B cell (primary cell): ENCODE measurements around the gene ACAD11. TPM values are rescaled to one million over a fixed set of nuclear protein-coding genes. Genes with fewer than 3 reads are reported as not detected.

Experiments
- ATAC-seq: fragments of 200-7000 bp; cut with Tn5 transposase; one replicate; pipeline ENCODE4 v1.10.0; 2021; ENCODE audit warnings: low read depth, mild to moderate bottlenecking, moderate number of reproducible peaks, moderate library complexity
- CTCF ChIA-PET: fragments of 350-600 bp; sonication (Branson Sonifier 250); formaldehyde crosslinking; loops from one replicate; lab custom pipeline; 2021; ENCODE audit warnings: antibody characterized with exemption, inconsistent platforms; lab: Charles Lee
- POLR2A ChIA-PET: fragments of 350-600 bp; sonication (Branson Sonifier 250); formaldehyde crosslinking; loops from one replicate; lab custom pipeline; 2021; ENCODE audit warnings: antibody characterized with exemption; lab: Charles Lee
- DNase-seq: peaks from one replicate; pipeline ENCODE4 v3.0.0; 2013
- H2AFZ ChIP-seq: 2 replicates; pipeline ENCODE4 v1.6.1; 2012; ENCODE audit warnings: mild to moderate bottlenecking, low read depth, low read length; ENCODE audit not compliant: insufficient read depth, poor library complexity, severe bottlenecking
- H3K27ac ChIP-seq, 2 donors: 1 replicate in 1 of 2; 2 replicates in 1 of 2; pipeline ENCODE4 v1.5.1; 2012 to 2013; ENCODE audit warnings: low read length in 2 of 2, mild to moderate bottlenecking in 2 of 2, moderate library complexity in 1 of 2
- H3K27me3 ChIP-seq, 4 experiments: fragments of 200-600 bp in 1 of 4; sonication (generic) in 1 of 4; replicated peaks in 1 of 4; 1 replicate in 2 of 4; 2 replicates in 2 of 4; pipeline versions ENCODE4 v1.6.1 to v1.7.0; 2013 to 2016; ENCODE audit warnings: low read length in 3 of 4, mild to moderate bottlenecking in 2 of 4, mixed read lengths in 1 of 4, moderate library complexity in 1 of 4; ENCODE audit not compliant: insufficient read depth in 4 of 4, control insufficient read depth in 3 of 4; ENCODE audit errors: control extremely low read depth in 1 of 4
- H3K36me3 ChIP-seq, 2 experiments: replicated peaks in 1 of 2; 1 replicate in 1 of 2; 2 replicates in 1 of 2; pipeline versions ENCODE4 v1.6.1 to v1.7.1; 2013; ENCODE audit warnings: low read length in 1 of 2; ENCODE audit not compliant: insufficient read depth in 2 of 2, control insufficient read depth in 1 of 2; ENCODE audit errors: control extremely low read depth in 1 of 2, extremely low read depth in 1 of 2
- H3K4me1 ChIP-seq, 2 donors: fragments of 200-600 bp in 1 of 2; sonication (generic) in 1 of 2; 1 replicate in 1 of 2; 2 replicates in 1 of 2; pipeline versions ENCODE4 v1.5.1 to v1.6.1; 2013 to 2017; ENCODE audit warnings: low read length in 2 of 2; ENCODE audit not compliant: control insufficient read depth in 2 of 2, insufficient read depth in 2 of 2
- H3K4me2 ChIP-seq: replicated peaks from 2 replicates; pipeline ENCODE3; 2012; ENCODE audit warnings: mild to moderate bottlenecking, low read depth, low read length; ENCODE audit not compliant: poor library complexity, severe bottlenecking
- H3K4me3 ChIP-seq, 5 experiments: fragments of 200-600 bp in 1 of 5; sonication (generic) in 1 of 5; 1 replicate in 3 of 5; 2 replicates in 2 of 5; pipeline versions ENCODE4 v1.5.1 to v1.7.0; 2011 to 2016; ENCODE audit warnings: low read length in 4 of 5, mild to moderate bottlenecking in 4 of 5, low read depth in 2 of 5, control low read depth in 1 of 5, moderate library complexity in 1 of 5; ENCODE audit not compliant: insufficient read depth in 1 of 5; ENCODE audit errors: control extremely low read depth in 1 of 5, extremely low read depth in 1 of 5
- H3K79me2 ChIP-seq: fragments of 200-600 bp; sonication (generic); one replicate; pipeline ENCODE4 v1.6.0; 2016; ENCODE audit warnings: low read length; ENCODE audit not compliant: control insufficient read depth, insufficient read depth
- H3K9ac ChIP-seq: fragments of 200-600 bp; sonication (generic); 2 replicates; pipeline ENCODE4 v1.6.1; 2017; ENCODE audit warnings: mild to moderate bottlenecking, low read length, moderate library complexity
- H3K9me3 ChIP-seq, 3 donors: one replicate each; pipeline versions ENCODE4 v1.6.1 to v1.7.1; 2013; ENCODE audit warnings: low read length in 2 of 3; ENCODE audit not compliant: control insufficient read depth in 2 of 3, insufficient read depth in 1 of 3; ENCODE audit errors: control extremely low read depth in 1 of 3
- H4K20me1 ChIP-seq: 2 replicates; pipeline ENCODE4 v1.6.0; 2012; ENCODE audit warnings: mild to moderate bottlenecking, low read length; ENCODE audit not compliant: insufficient read depth, control insufficient read depth, poor library complexity, severe bottlenecking
- H3K27ac Mint-ChIP-seq: one replicate; pipeline ENCODE4 v1.8.0; 2021; ENCODE audit warnings: mixed read lengths
- H3K27me3 Mint-ChIP-seq: one replicate; pipeline ENCODE4 v1.8.0; 2021; ENCODE audit warnings: mixed read lengths
- H3K4me1 Mint-ChIP-seq: one replicate; pipeline ENCODE4 v1.8.0; 2021; ENCODE audit warnings: mixed read lengths
- H3K4me3 Mint-ChIP-seq: one replicate; pipeline ENCODE4 v1.8.0; 2021; ENCODE audit warnings: mixed read lengths
- H3K9me3 Mint-ChIP-seq: one replicate; pipeline ENCODE4 v1.8.0; 2022; ENCODE audit warnings: mixed read lengths; ENCODE audit not compliant: insufficient read depth
- CTCF ChIP-seq: fragments of 200-600 bp; IDR thresholded peaks from one replicate; pipeline ENCODE4 v1.8.0; 2022; ENCODE audit warnings: antibody characterized with exemption, mild to moderate bottlenecking
- EZH2 ChIP-seq: IDR thresholded peaks from 2 replicates; pipeline ENCODE4 v1.6.1; 2012; ENCODE audit warnings: borderline replicate concordance, low read depth, mild to moderate bottlenecking, moderate library complexity, low read length; ENCODE audit not compliant: insufficient read depth, poor library complexity, severe bottlenecking
- WGBS: methylation state at CpG from one replicate; pipeline ENCODE4 v1.1.5; 2013; ENCODE audit warnings: missing lambda C conversion rate; ENCODE audit not compliant: insufficient coverage; 5-methylcytosine and 5-hydroxymethylcytosine counted together
- intact Hi-C: fragments of 100-400 bp; cut with micrococcal nuclease; formaldehyde crosslinking; loops from one replicate; pipeline ENCODE4 v1.10.0; 2022
- polyA plus RNA-seq: library from polyadenylated mRNA; depleted of rRNA; stranded (reverse); fragments of >200 nt; gene quantifications from 2 replicates; pipeline ENCODE4 v1.2.3, GENCODE V29; 2012
- total RNA-seq, 2 donors: library from RNA; stranded (reverse); fragments of 120-200 nt in 1 of 2; gene quantifications; 1 replicate in 1 of 2; 2 replicates in 1 of 2; pipeline versions ENCODE4 v1.2.3 to v1.2.4, GENCODE V29; 2013 to 2022

The ACAD11 gene
- total and polyA plus RNA-seq, 2 donors (not counting 1 experiment from before 2014, with no cell fraction given), result 23.4 to 26.9 TPM

- H3K9ac ChIP-seq, result no peak overlapping the region
- Mint-ChIP-seq H3K27me3 (no peaks in the 10 kb centered on the region), H3K4me1 (no peaks in the 10 kb centered on the region), H3K9me3 (no peaks in the 10 kb centered on the region), H3K27ac (peak overlapping the region; percentile 26), H3K4me3 (no peak overlapping the region)
- no peak overlapping the region for H3K4me3 ChIP-seq
- CTCF ChIA-PET, result interaction anchor here (0.6 to 1.6 kb wide), 3 partner anchors 8 to 99 kb away, joined by 3 to 7 read pairs (median 4); no protein-coding TSS in a partner anchor
- intact Hi-C loops, result no loop called here
- no peak overlapping the region for H3K4me2 ChIP-seq
- H2AFZ ChIP-seq, result no peak overlapping the region
- H3K27ac ChIP-seq, result no peak overlapping the region
- ATAC-seq (no peak), DNase-seq (no peak)
- TF ChIP-seq EZH2, result no peak
- no peak for TF ChIP-seq CTCF
- POLR2A ChIA-PET, result no interaction called here
- no peaks in the 10 kb centered on the region for H3K79me2 ChIP-seq
- no peaks in the 10 kb centered on the region for H3K4me1 ChIP-seq
- H3K27me3 ChIP-seq, result no peaks in the 10 kb centered on the region
- no peaks in the 10 kb centered on the region for H3K9me3 ChIP-seq
- peaks cover 0 to 16% of the 10 kb centered on the region in 2 experiments for H3K36me3 ChIP-seq
- no peaks in the 10 kb centered on the region for H4K20me1 ChIP-seq
These were observed 24.6 kb downstream of the ACAD11 start for GRCh38 chr3:132635052-132635451.

DNA sequence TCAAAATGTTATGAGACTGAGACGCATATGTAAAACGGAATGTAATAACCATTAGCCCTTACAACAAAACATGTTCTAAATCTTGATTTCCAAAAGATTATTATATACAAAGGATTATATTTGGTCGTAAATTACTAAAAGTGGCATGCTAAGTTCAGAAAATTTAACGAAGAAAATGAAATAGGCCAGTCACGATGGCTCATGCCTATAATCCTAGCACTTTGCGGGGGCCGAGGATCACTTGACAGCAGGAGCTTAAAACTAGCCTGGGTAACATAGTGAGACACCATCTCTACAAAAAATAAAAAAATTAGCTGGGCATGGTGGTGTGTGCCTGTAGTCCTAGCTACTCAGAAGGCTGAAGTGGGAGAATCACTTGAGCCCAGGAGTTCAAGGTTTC, 29.0 kb downstream of the ACAD11 start:
- CTCF ChIA-PET, result interaction anchor here (1.8 kb wide), 1 partner anchor 12 kb away, joined by 8 read pairs; no protein-coding TSS in a partner anchor
- no peak overlapping the region for H3K4me3 Mint-ChIP-seq

More for the DNA sequence above, 29.0 kb downstream of the ACAD11 start:
- Histone ChIP-seq H3K9ac (no peak overlapping the region), H3K4me1 (no peaks in the 10 kb centered on the region), H3K36me3 (peaks cover 0 to 10% of the 10 kb centered on the region in 2 experiments), H3K27ac (no peak overlapping the region), H2AFZ (no peak overlapping the region), H3K9me3 (no peaks in the 10 kb centered on the region), H3K79me2 (no peaks in the 10 kb centered on the region), H3K4me2 (no peak overlapping the region), H4K20me1 (no peaks in the 10 kb centered on the region), H3K27me3 (no peaks in the 10 kb centered on the region), H3K4me3 (no peak overlapping the region)
- no peaks in the 10 kb centered on the region for H3K27me3 Mint-ChIP-seq
- no peak overlapping the region for H3K27ac Mint-ChIP-seq
- POLR2A ChIA-PET, result no interaction called here
- DNase-seq (no peak), ATAC-seq (no peak)
- no peak for TF ChIP-seq EZH2
- no peak for TF ChIP-seq CTCF
- peaks cover 4% of the 10 kb centered on the region for H3K4me1 Mint-ChIP-seq
- WGBS, result no CpG with 5 or more reads among the region's 7 CpGs
- intact Hi-C loops, result no loop called here
- H3K9me3 Mint-ChIP-seq, result no peaks in the 10 kb centered on the region
